IMR-90 (cell line): ENCODE results near the gene SESN3.

ENCODE experiments used
- ELK1 ChIP-seq: fragments of 150-350 bp; IDR thresholded peaks from 2 replicates; pipeline ENCODE4 v1.6.1; 2016; ENCODE audit warnings: low read depth, mild to moderate bottlenecking, low read length, moderate library complexity, borderline replicate concordance
- POLR2A ChIP-seq: IDR thresholded peaks from 2 replicates; pipeline ENCODE4 v1.6.1; 2012; ENCODE audit warnings: mild to moderate bottlenecking, low read depth, low read length
- USF2 ChIP-seq: fragments of 150-350 bp; IDR thresholded peaks from 2 replicates; pipeline ENCODE4 v1.6.1; 2017; ENCODE audit warnings: mild to moderate bottlenecking, antibody characterized with exemption, low read length, low read depth

GRCh38 chr11:95119361-95120060 is 111.5 kb downstream of the SESN3 start:
- TF ChIP-seq POLR2A (no peak), ELK1 (no peak), USF2 (no peak)
